ENCODE data around the gene HEPACAM2. TPM values are rescaled to one million over a fixed set of nuclear protein-coding genes. Genes with fewer than 3 reads are reported as not detected.

Gene HEPACAM2
- total RNA-seq, 1 donor from 2014 or later: not detected

GRCh38 chr7:93258661-93259060 is 32.4 kb upstream of the HEPACAM2 start:
- peaks cover 3% of the 10 kb centered on the region for H3K36me3 Mint-ChIP-seq (ENCODE audit: low read depth, unreplicated experiment)
- Histone ChIP-seq H3K27ac (ENCODE audit: low read depth, low read length) (no peak overlapping the region), H3K9ac (ENCODE audit: low read length) (no peak overlapping the region), H3K79me2 (ENCODE audit: insufficient read depth, low read length) (no peaks in the 10 kb centered on the region), H4K20me1 (ENCODE audit: insufficient read depth, low read length) (no peaks in the 10 kb centered on the region), H3K36me3 (ENCODE audit: insufficient read depth, low read length) (no peaks in the 10 kb centered on the region), H3K4me3 (ENCODE audit: insufficient read depth, low read depth, low read length) (no peak overlapping the region), H2AFZ (ENCODE audit: low read depth, low read length) (no peak overlapping the region), H3K4me2 (ENCODE audit: low read length) (no peak overlapping the region), H3K9me3 (ENCODE audit: insufficient read depth, low read depth, low read length) (no peaks in the 10 kb centered on the region), H3K4me1 (ENCODE audit: insufficient read depth, low read length) (no peaks in the 10 kb centered on the region), H3K27me3 (ENCODE audit: insufficient read depth, low read length) (no peaks in the 10 kb centered on the region)
- H3K9me3 Mint-ChIP-seq (ENCODE audit: unreplicated experiment): no peaks in the 10 kb centered on the region
- H3K27ac Mint-ChIP-seq (ENCODE audit: unreplicated experiment): no peak overlapping the region
- TF ChIP-seq CTCF (IDR thresholded peaks at IDR 0.05; ENCODE audit: insufficient read depth, low read depth, low read length): no peak
- no peak for TF ChIP-seq EZH2 (IDR thresholded peaks at IDR 0.05; ENCODE audit: insufficient read depth, low read length)
- no peak overlapping the region for H3K4me3 Mint-ChIP-seq (ENCODE audit: unreplicated experiment)
- DNase-seq (ENCODE audit: low read depth) (peak; percentile 40), FAIRE-seq (no peak)
- no peaks in the 10 kb centered on the region for H3K27me3 Mint-ChIP-seq (ENCODE audit: low read depth, unreplicated experiment)
- no peaks in the 10 kb centered on the region for H3K4me1 Mint-ChIP-seq (ENCODE audit: low read depth, unreplicated experiment)

- Histone ChIP-seq H3K27me3 (ENCODE audit: insufficient read depth, low read length) (no peaks in the 10 kb centered on the region), H4K20me1 (ENCODE audit: insufficient read depth, low read length) (peaks cover 28% of the 10 kb centered on the region), H3K9me3 (ENCODE audit: insufficient read depth, low read depth, low read length) (no peaks in the 10 kb centered on the region), H3K9ac (ENCODE audit: low read length) (no peak overlapping the region), H3K4me2 (ENCODE audit: low read length) (no peak overlapping the region), H3K79me2 (ENCODE audit: insufficient read depth, low read length) (peaks cover 6% of the 10 kb centered on the region), H3K4me1 (ENCODE audit: insufficient read depth, low read length) (no peaks in the 10 kb centered on the region), H3K4me3 (ENCODE audit: insufficient read depth, low read depth, low read length) (no peak overlapping the region), H2AFZ (ENCODE audit: low read depth, low read length) (no peak overlapping the region), H3K36me3 (ENCODE audit: insufficient read depth, low read length) (no peaks in the 10 kb centered on the region), H3K27ac (ENCODE audit: low read depth, low read length) (no peak overlapping the region)
- Mint-ChIP-seq H3K4me3 (ENCODE audit: unreplicated experiment) (no peak overlapping the region), H3K27ac (ENCODE audit: unreplicated experiment) (no peak overlapping the region), H3K9me3 (ENCODE audit: unreplicated experiment) (no peaks in the 10 kb centered on the region), H3K27me3 (ENCODE audit: low read depth, unreplicated experiment) (no peaks in the 10 kb centered on the region), H3K36me3 (ENCODE audit: low read depth, unreplicated experiment) (no peaks in the 10 kb centered on the region), H3K4me1 (ENCODE audit: low read depth, unreplicated experiment) (peaks cover 21% of the 10 kb centered on the region)
- TF ChIP-seq EZH2 (IDR thresholded peaks at IDR 0.05; ENCODE audit: insufficient read depth, low read length) (no peak), CTCF (IDR thresholded peaks at IDR 0.05; ENCODE audit: insufficient read depth, low read depth, low read length) (no peak)
- peak; percentile 43 for DNase-seq (ENCODE audit: low read depth)
- FAIRE-seq: no peak
These were observed 23.4 kb upstream of the HEPACAM2 start for GRCh38 chr7:93249491-93250148.

Measured in astrocyte (in vitro differentiated cells and primary cell).